ENCODE results near the gene SFXN2. TPM values are rescaled to one million over a fixed set of nuclear protein-coding genes. Genes with fewer than 3 reads are reported as not detected.

The SFXN2 gene
- total RNA-seq, 1 experiment from 2014 or later = 21.2 TPM

DNA sequence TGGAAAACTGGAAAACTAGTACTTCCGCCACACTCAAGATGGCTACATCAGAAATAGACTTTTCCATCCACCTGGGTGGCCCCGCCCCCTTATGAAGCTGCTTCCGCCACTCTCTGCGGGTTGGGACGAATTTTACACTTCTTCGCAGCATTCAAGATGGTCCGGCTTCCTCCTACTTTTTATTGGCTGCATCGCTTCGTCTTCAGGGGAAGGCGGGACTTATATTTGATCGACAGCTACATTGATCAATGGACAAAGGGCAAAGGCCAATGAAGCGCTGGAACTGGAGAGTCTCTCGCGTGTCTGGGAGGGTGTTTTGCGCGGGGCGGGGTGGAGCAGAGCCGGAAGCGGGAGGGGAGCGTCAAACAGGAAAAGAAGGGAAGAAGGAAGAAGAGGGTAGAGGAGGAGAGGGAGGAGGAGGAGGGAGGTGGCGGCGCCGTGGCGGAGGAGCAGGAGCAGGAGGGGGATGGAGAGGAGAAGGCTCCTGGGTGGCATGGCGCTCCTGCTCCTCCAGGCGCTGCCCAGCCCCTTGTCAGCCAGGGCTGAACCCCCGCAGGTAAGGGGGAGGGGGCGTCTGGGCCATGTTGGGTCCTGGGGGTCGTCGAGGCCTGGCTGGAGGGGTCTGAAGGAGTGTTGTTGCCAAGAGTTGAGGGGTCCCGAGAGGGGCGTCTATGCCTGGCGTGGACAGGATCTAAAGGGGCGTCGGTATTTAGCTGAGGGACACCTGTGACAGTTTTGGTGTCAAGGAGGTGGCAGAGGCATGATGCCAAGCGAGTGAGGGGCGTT, 29.3 kb downstream of the SFXN2 start, which contains the start of gene WBP1L (continued):
- TF ChIP-seq FOXP1 (CRISPR knock-in tag; IDR thresholded peaks at IDR 0.05; ENCODE audit: borderline replicate concordance) = peak; percentile 82

DNA sequence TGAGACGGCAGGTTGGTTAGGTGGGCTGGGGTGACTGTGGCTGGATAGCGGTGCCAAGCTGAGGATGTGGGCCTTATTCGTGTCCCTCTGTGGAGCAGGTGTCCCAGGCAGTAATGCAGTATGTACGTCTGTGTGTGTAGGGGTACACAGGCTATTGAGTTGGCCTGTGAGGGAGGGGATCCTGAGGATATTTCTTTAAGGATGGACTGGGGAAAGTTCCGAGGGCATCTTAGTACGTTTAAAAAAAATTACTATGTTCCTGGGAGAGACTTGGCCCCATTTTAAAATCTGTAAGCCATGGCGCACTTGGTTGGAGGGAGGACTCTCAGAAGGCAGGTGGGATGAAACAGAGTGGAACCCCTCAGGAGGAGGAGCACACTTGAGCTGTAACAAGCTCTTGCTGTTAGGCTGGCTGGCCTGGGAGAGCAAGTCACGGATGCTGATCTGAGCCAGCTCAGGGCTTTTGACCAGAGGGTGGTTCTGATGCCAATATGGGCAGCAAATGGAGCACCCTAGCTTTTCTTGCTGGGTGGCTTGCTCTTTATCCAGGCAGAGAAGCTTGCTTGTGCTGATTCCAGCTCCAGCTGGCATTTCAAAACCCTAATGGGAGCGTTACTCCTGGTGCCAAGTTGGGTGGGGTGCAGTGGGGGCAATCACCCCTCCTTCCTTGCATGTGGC, 30.1 kb downstream of the SFXN2 start:
- peak overlapping the region; percentile 68 for H3K27ac Mint-ChIP-seq
- POLR2A ChIA-PET = interaction anchor here (0.5 kb wide), 1 partner anchor 111 kb away, joined by 4 read pairs; no protein-coding TSS in a partner anchor
- ATAC-seq (no peak), DNase-seq (ENCODE audit: low spot score) (no peak)
- peaks cover 12% of the 10 kb centered on the region for H3K27me3 Mint-ChIP-seq (ENCODE audit: low read depth)
- TF ChIP-seq OVOL2 (CRISPR knock-in tag; IDR thresholded peaks at IDR 0.05; ENCODE audit: borderline replicate concordance) (no peak), SMAD4 (CRISPR knock-in tag; IDR thresholded peaks at IDR 0.05) (no peak)
- TF ChIP-seq, protein P1, sequence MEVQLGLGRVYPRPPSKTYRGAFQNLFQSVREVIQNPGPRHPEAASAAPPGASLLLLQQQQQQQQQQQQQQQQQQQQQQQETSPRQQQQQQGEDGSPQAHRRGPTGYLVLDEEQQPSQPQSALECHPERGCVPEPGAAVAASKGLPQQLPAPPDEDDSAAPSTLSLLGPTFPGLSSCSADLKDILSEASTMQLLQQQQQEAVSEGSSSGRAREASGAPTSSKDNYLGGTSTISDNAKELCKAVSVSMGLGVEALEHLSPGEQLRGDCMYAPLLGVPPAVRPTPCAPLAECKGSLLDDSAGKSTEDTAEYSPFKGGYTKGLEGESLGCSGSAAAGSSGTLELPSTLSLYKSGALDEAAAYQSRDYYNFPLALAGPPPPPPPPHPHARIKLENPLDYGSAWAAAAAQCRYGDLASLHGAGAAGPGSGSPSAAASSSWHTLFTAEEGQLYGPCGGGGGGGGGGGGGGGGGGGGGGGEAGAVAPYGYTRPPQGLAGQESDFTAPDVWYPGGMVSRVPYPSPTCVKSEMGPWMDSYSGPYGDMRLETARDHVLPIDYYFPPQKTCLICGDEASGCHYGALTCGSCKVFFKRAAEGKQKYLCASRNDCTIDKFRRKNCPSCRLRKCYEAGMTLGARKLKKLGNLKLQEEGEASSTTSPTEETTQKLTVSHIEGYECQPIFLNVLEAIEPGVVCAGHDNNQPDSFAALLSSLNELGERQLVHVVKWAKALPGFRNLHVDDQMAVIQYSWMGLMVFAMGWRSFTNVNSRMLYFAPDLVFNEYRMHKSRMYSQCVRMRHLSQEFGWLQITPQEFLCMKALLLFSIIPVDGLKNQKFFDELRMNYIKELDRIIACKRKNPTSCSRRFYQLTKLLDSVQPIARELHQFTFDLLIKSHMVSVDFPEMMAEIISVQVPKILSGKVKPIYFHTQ (CRISPR knock-in tag; IDR thresholded peaks at IDR 0.05) = no peak
- H3K36me3 Mint-ChIP-seq = no peaks in the 10 kb centered on the region
- no peaks in the 10 kb centered on the region for H3K9me3 Mint-ChIP-seq
- H3K4me3 Mint-ChIP-seq = peak overlapping the region; percentile 98
- CTCF ChIA-PET = interaction anchor here (1.4 to 1.7 kb wide), 2 partner anchors 8 to 65 kb away, joined by 4 to 11 read pairs; no protein-coding TSS in a partner anchor
- H3K4me1 Mint-ChIP-seq = peaks cover 38% of the 10 kb centered on the region

DNA sequence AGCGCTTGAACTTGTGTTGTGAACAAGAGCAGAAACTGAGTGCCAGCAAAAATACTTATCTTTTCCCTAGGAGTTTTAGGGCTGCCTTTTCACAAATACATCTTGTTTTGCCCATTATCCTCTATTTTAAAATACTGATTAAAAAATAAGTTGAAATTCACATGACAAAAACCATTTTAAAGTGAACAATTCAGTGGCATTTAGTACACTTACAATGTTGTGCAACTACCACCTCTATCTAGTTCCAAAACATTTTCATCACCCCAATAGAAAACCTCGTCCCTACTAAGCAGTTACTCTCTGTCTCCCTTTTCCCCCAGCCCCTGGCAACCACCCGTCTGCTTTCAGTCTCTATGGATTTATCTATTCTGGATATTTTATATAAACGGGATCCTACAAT, 30.7 kb downstream of the SFXN2 start:
- no peak for DNase-seq (ENCODE audit: low spot score)
- Mint-ChIP-seq H3K27ac (no peak overlapping the region), H3K9me3 (no peaks in the 10 kb centered on the region), H3K27me3 (ENCODE audit: low read depth) (peaks cover 12% of the 10 kb centered on the region), H3K4me3 (peak overlapping the region; percentile 98), H3K4me1 (peaks cover 31% of the 10 kb centered on the region), H3K36me3 (no peaks in the 10 kb centered on the region)
- ATAC-seq = no peak
- ChIA-PET POLR2A (interaction anchor here (0.5 kb wide), 1 partner anchor 110 kb away, joined by 4 read pairs; no protein-coding TSS in a partner anchor), CTCF (no interaction called here)
- TF ChIP-seq ZNF416 (CRISPR knock-in tag; IDR thresholded peaks at IDR 0.05) = no peak
- TF ChIP-seq, protein P2, sequence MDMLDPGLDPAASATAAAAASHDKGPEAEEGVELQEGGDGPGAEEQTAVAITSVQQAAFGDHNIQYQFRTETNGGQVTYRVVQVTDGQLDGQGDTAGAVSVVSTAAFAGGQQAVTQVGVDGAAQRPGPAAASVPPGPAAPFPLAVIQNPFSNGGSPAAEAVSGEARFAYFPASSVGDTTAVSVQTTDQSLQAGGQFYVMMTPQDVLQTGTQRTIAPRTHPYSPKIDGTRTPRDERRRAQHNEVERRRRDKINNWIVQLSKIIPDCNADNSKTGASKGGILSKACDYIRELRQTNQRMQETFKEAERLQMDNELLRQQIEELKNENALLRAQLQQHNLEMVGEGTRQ (CRISPR knock-in tag; IDR thresholded peaks at IDR 0.05) = no peak
- TF ChIP-seq RELA (CRISPR knock-in tag; IDR thresholded peaks at IDR 0.05; ENCODE audit: borderline replicate concordance) = no peak
- TF ChIP-seq, protein P3, sequence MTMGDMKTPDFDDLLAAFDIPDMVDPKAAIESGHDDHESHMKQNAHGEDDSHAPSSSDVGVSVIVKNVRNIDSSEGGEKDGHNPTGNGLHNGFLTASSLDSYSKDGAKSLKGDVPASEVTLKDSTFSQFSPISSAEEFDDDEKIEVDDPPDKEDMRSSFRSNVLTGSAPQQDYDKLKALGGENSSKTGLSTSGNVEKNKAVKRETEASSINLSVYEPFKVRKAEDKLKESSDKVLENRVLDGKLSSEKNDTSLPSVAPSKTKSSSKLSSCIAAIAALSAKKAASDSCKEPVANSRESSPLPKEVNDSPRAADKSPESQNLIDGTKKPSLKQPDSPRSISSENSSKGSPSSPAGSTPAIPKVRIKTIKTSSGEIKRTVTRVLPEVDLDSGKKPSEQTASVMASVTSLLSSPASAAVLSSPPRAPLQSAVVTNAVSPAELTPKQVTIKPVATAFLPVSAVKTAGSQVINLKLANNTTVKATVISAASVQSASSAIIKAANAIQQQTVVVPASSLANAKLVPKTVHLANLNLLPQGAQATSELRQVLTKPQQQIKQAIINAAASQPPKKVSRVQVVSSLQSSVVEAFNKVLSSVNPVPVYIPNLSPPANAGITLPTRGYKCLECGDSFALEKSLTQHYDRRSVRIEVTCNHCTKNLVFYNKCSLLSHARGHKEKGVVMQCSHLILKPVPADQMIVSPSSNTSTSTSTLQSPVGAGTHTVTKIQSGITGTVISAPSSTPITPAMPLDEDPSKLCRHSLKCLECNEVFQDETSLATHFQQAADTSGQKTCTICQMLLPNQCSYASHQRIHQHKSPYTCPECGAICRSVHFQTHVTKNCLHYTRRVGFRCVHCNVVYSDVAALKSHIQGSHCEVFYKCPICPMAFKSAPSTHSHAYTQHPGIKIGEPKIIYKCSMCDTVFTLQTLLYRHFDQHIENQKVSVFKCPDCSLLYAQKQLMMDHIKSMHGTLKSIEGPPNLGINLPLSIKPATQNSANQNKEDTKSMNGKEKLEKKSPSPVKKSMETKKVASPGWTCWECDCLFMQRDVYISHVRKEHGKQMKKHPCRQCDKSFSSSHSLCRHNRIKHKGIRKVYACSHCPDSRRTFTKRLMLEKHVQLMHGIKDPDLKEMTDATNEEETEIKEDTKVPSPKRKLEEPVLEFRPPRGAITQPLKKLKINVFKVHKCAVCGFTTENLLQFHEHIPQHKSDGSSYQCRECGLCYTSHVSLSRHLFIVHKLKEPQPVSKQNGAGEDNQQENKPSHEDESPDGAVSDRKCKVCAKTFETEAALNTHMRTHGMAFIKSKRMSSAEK (CRISPR knock-in tag; IDR thresholded peaks at IDR 0.05; ENCODE audit: borderline replicate concordance) = no peak
- no peak for TF ChIP-seq IRF2 (CRISPR knock-in tag; IDR thresholded peaks at IDR 0.05; ENCODE audit: borderline replicate concordance, low read depth)
- TF ChIP-seq ZNF263 (CRISPR knock-in tag; IDR thresholded peaks at IDR 0.05; ENCODE audit: low read depth) = no peak
- TF ChIP-seq, protein P4, sequence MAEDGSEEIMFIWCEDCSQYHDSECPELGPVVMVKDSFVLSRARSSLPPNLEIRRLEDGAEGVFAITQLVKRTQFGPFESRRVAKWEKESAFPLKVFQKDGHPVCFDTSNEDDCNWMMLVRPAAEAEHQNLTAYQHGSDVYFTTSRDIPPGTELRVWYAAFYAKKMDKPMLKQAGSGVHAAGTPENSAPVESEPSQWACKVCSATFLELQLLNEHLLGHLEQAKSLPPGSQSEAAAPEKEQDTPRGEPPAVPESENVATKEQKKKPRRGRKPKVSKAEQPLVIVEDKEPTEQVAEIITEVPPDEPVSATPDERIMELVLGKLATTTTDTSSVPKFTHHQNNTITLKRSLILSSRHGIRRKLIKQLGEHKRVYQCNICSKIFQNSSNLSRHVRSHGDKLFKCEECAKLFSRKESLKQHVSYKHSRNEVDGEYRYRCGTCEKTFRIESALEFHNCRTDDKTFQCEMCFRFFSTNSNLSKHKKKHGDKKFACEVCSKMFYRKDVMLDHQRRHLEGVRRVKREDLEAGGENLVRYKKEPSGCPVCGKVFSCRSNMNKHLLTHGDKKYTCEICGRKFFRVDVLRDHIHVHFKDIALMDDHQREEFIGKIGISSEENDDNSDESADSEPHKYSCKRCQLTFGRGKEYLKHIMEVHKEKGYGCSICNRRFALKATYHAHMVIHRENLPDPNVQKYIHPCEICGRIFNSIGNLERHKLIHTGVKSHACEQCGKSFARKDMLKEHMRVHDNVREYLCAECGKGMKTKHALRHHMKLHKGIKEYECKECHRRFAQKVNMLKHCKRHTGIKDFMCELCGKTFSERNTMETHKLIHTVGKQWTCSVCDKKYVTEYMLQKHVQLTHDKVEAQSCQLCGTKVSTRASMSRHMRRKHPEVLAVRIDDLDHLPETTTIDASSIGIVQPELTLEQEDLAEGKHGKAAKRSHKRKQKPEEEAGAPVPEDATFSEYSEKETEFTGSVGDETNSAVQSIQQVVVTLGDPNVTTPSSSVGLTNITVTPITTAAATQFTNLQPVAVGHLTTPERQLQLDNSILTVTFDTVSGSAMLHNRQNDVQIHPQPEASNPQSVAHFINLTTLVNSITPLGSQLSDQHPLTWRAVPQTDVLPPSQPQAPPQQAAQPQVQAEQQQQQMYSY (CRISPR knock-in tag; IDR thresholded peaks at IDR 0.05) = no peak
- TF ChIP-seq ETV6 (CRISPR knock-in tag; IDR thresholded peaks at IDR 0.05) = no peak
- TF ChIP-seq ESRRA (CRISPR knock-in tag; IDR thresholded peaks at IDR 0.05; ENCODE audit: borderline replicate concordance) = no peak
- no peak for TF ChIP-seq CREB1 (CRISPR knock-in tag; IDR thresholded peaks at IDR 0.05)
- no peak for TF ChIP-seq HMGA2 (CRISPR knock-in tag; IDR thresholded peaks at IDR 0.05)
- TF ChIP-seq, protein P5, sequence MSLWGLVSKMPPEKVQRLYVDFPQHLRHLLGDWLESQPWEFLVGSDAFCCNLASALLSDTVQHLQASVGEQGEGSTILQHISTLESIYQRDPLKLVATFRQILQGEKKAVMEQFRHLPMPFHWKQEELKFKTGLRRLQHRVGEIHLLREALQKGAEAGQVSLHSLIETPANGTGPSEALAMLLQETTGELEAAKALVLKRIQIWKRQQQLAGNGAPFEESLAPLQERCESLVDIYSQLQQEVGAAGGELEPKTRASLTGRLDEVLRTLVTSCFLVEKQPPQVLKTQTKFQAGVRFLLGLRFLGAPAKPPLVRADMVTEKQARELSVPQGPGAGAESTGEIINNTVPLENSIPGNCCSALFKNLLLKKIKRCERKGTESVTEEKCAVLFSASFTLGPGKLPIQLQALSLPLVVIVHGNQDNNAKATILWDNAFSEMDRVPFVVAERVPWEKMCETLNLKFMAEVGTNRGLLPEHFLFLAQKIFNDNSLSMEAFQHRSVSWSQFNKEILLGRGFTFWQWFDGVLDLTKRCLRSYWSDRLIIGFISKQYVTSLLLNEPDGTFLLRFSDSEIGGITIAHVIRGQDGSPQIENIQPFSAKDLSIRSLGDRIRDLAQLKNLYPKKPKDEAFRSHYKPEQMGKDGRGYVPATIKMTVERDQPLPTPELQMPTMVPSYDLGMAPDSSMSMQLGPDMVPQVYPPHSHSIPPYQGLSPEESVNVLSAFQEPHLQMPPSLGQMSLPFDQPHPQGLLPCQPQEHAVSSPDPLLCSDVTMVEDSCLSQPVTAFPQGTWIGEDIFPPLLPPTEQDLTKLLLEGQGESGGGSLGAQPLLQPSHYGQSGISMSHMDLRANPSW (CRISPR knock-in tag; conservative IDR thresholded peaks at IDR 0.05; ENCODE audit: low read depth) = no peak
